Heart right ventricle (tissue), 16 donors: ENCODE measurements around the gene RNF146. TPM values are rescaled to one million over a fixed set of nuclear protein-coding genes. Genes with fewer than 3 reads are reported as not detected.
"Not testable (repeated sequence)": the region's sequence is repeated elsewhere in the genome, so short reads cannot be mapped to it uniquely, and the experiment has no call there.

Source experiments
- ATAC-seq, 8 donors: fragments of 200-7000 bp; cut with Tn5 transposase; one replicate each; pipeline ENCODE4 v1.9.1; 2020; ENCODE audit warnings: mild to moderate bottlenecking in 8 of 8, moderate library complexity in 8 of 8, moderate number of reproducible peaks in 1 of 8
- DNase-seq, 2 donors: peaks; one replicate each; pipeline ENCODE4 v3.0.0-alpha.2; 2020
- H3K27ac ChIP-seq, 10 donors: fragments of 200-600 bp; sonication (generic) in 2 of 10; one replicate each; pipeline versions ENCODE4 v1.5.0 to v1.8.0; 2020 to 2022; ENCODE audit warnings: mild to moderate bottlenecking in 3 of 10
- H3K27me3 ChIP-seq, 7 donors: fragments of 200-600 bp; one replicate each; pipeline ENCODE4 v1.8.0; 2021 to 2022; ENCODE audit warnings: mild to moderate bottlenecking in 2 of 7
- H3K36me3 ChIP-seq, 9 donors: fragments of 200-600 bp; sonication (generic) in 1 of 9; one replicate each; pipeline versions ENCODE4 v1.5.0 to v1.8.0; 2020 to 2022; ENCODE audit warnings: mild to moderate bottlenecking in 2 of 9
- H3K4me1 ChIP-seq, 9 donors: fragments of 200-600 bp; sonication (generic) in 1 of 9; one replicate each; pipeline versions ENCODE4 v1.5.0 to v1.8.0; 2020 to 2022; ENCODE audit warnings: mild to moderate bottlenecking in 4 of 9
- H3K4me3 ChIP-seq, 10 donors: fragments of 200-600 bp; sonication (generic) in 2 of 10; one replicate each; pipeline versions ENCODE4 v1.5.0 to v1.8.0; 2020 to 2022; ENCODE audit warnings: mild to moderate bottlenecking in 7 of 10, moderate library complexity in 2 of 10
- H3K9me3 ChIP-seq, 11 donors: fragments of 200-600 bp in 10 of 11; sonication (generic) in 2 of 11; one replicate each; pipeline versions ENCODE4 v1.5.0 to v1.8.0; 2013 to 2022; ENCODE audit warnings: mild to moderate bottlenecking in 2 of 11, control low read depth in 1 of 11, moderate library complexity in 1 of 11
- CTCF ChIP-seq, 9 donors: fragments of 200-600 bp; sonication (generic) in 2 of 9; IDR thresholded peaks; one replicate each; pipeline versions ENCODE4 v1.5.0 to v1.8.0; 2021 to 2022; ENCODE audit warnings: antibody characterized with exemption in 9 of 9, mild to moderate bottlenecking in 5 of 9, moderate library complexity in 1 of 9
- WGBS, 2 donors: extraction: QIAGEN DNeasy Blood & Tissue Kit; methylation state at CpG; one replicate each; pipeline ENCODE4 v1.1.7; 2013; ENCODE audit warnings: inconsistent platforms in 1 of 2; 5-methylcytosine and 5-hydroxymethylcytosine counted together
- intact Hi-C, 10 donors: fragments of 100-400 bp; cut with DNase I; formaldehyde crosslinking; loops; one replicate each; pipeline versions ENCODE4 v1.11.1 to v1.14.2; 2022
- polyA plus RNA-seq, 2 donors: library from polyadenylated mRNA; stranded (reverse); fragments of 200-250 nt; gene quantifications; one replicate each; pipeline ENCODE4 v1.2.3, GENCODE V29; 2013
- total RNA-seq, 10 donors: library from RNA; stranded (reverse); fragmentation: NEBNext Ultra II Directional in 3 of 10; extraction: Animal tissue kit (Norgen Biotek cat#: 25700) in 3 of 10; gene quantifications; one replicate each; pipeline versions ENCODE4 v1.2.1 to v1.2.4, GENCODE V29; 2021 to 2023
- donor health status: Arrhythmogenic right ventricular cardiomyopathy.
- donor health status: ischemic (EF 13 %, LVEDD 7.1; RV severe dilation, severe dysfunction).
- donor health status: healthy with polysubstance abuse.
- donor health status: DM: no; HTN: yes; CAD: no.
- donor health status: DM: no; HTN: no; CAD: no.
- donor health status: ischemic (EF 25% LVEDD 6.9; RV normal size, moderate dysfunction).
- donor health status: ischemic (EF 25% LVEDD 5.7; RV mildly dilated, moderate dysfunction).
- donor health status: healthy.
- donor health status: DM: yes; HTN: yes; CAD: no.
- donor health status: Ischemic cardiomyopathy.
- donor health status: ischemic (EF 35%, LVEDD 5.7; RV mildly dilated, moderate dysfunction).
- donor health status: nonischemic (EF 11% LVEDD 7.7; RV severe dilation, severe dysfunction).
- donor health status: DM: yes; HTN: yes; CAD: no.
- donor health status: PGD.
- donor health status: ischemic (EF 29% LVEDD 5.4; RV normal size, mild dysfunction).
- donor health status: nonischemic (EF 23%, LVEDD 6.1; RV moderate dilation, normal function).

The RNF146 gene
- total and polyA plus RNA-seq, 12 donors, result 18.0 to 106 (median 52.6) TPM

GRCh38 chr6:127222418-127222817 lies 44.2 kb upstream of the RNF146 start:
- Histone ChIP-seq H3K27ac (no peak overlapping the region), H3K36me3 (no peaks in the 10 kb centered on the region), H3K9me3 (no peaks in the 10 kb centered on the region), H3K27me3 (no peaks in the 10 kb centered on the region), H3K4me1 (peaks cover 0 to 6% (median 0%) of the 10 kb centered on the region in 9 donors), H3K4me3 (no peak overlapping the region)
- TF ChIP-seq CTCF (IDR thresholded peaks at IDR 0.05), result no peak
- 50 to 89% methylated on average over 1 of the region's 1 CpG for WGBS, 2 donors
- ATAC-seq, result no peak
- intact Hi-C loops, result no loop called here
- no peak for DNase-seq

- TF ChIP-seq CTCF (IDR thresholded peaks at IDR 0.05), result no peak
- peaks cover 0 to 13% (median 0%) of the 10 kb centered on the region in 11 donors for H3K9me3 ChIP-seq
- intact Hi-C loops, result no loop called here
- H3K4me1 ChIP-seq, result no peaks in the 10 kb centered on the region
- DNase-seq (no peak), ATAC-seq (no peak)
- no peak overlapping the region for H3K27ac ChIP-seq
- H3K36me3 ChIP-seq, result no peaks in the 10 kb centered on the region
- no peaks in the 10 kb centered on the region for H3K27me3 ChIP-seq
- WGBS, 2 donors, result 63 to 85% methylated on average over 1 of the region's 1 CpG
- H3K4me3 ChIP-seq, result no peak overlapping the region
Measured at GRCh38 chr6:127225497-127225896, 41.2 kb upstream of the RNF146 start.

GRCh38 chr6:127233819-127234218 lies 32.8 kb upstream of the RNF146 start:
- DNase-seq, H3K27me3 ChIP-seq, ATAC-seq, H3K4me1 ChIP-seq, H3K4me3 ChIP-seq, H3K27ac ChIP-seq, intact Hi-C loops, H3K36me3 ChIP-seq: not testable (repeated sequence)
- 71 to 80% methylated on average over 3 of the region's 3 CpGs for WGBS, 2 donors
- H3K9me3 ChIP-seq, result peaks cover 0 to 71% (median 13%) of the 10 kb centered on the region in 11 donors

GRCh38 chr6:127243501-127243900 lies 23.2 kb upstream of the RNF146 start:
- H3K9me3 ChIP-seq, result no peaks in the 10 kb centered on the region
- no peaks in the 10 kb centered on the region for H3K4me1 ChIP-seq
- intact Hi-C loops, result no loop called here
- no peaks in the 10 kb centered on the region for H3K27me3 ChIP-seq
- TF ChIP-seq CTCF (IDR thresholded peaks at IDR 0.05), result no peak
- 58 to 67% methylated on average over 1 of the region's 1 CpG for WGBS, 2 donors
- no peak overlapping the region for H3K27ac ChIP-seq
- no peaks in the 10 kb centered on the region for H3K36me3 ChIP-seq
- ATAC-seq (no peak), DNase-seq (no peak)
- H3K4me3 ChIP-seq, result no peak overlapping the region

- ATAC-seq, result no peak
- Histone ChIP-seq H3K4me1 (no peaks in the 10 kb centered on the region), H3K4me3 (no peak overlapping the region), H3K9me3 (no peaks in the 10 kb centered on the region), H3K36me3 (no peaks in the 10 kb centered on the region), H3K27me3 (no peaks in the 10 kb centered on the region), H3K27ac (no peak overlapping the region)
- no peak for DNase-seq
- WGBS, 2 donors, result 65 to 70% methylated on average over 4 of the region's 4 CpGs
- no peak for TF ChIP-seq CTCF (IDR thresholded peaks at IDR 0.05)
- intact Hi-C loops, result no loop called here
Measured at GRCh38 chr6:127247114-127248096, 19.3 kb upstream of the RNF146 start.
